GM19239 (cell line): ENCODE data around the gene KIF22.
"Not testable (repeated sequence)": the region's sequence is repeated elsewhere in the genome, so short reads cannot be mapped to it uniquely, and the experiment has no call there.

Experiments used
- DNase-seq: peaks from one replicate; pipeline ENCODE4 v3.0.0; 2011; ENCODE audit warnings: low spot score; ENCODE audit not compliant: insufficient read length
- FAIRE-seq: peaks from 2 replicates; lab custom pipeline; 2011; peaks lifted over from hg19 to GRCh38; lab: Jason Lieb, UNC

Gene KIF22

DNA sequence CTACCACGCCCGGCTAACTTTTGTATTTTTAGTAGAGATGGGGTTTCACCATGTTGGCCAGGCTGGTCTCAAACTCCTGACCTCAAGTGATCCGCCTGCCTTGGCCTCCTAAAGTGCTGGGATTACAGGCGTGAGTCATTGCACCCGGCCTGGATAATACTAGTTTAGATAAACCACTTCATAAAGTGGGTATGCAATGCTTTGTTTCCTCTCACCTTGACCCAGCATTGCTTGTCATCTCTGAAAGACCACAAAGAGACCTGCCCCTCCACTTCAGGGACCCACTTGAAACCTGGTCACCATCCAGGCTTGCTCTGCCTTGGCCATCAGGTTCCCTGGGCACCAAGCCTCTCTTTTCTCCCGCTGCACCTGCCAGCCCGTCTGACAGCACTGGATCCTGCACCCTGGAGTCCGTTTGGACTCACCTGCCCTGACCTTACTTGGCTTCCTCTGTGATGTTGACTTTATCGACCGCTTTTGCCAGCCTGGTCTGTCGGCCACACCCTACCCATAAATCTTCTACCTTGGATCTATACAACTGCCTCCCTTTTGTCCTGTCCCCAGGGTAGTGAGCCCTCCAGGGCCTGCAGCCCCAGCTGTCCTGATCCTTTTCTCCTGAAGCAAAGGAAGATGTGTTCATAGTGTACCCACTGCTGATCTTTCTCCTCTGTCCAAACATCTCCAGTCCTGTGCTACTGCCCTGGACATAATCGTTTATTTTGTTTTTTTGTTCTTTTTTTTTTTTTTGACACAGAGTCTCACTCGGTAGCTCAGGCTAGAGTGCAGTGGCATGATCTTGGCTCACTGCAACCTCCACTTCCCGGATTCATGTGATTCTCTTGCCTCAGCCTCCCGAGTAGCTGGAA, 25.2 kb upstream of the KIF22 start:
- FAIRE-seq (no peak), DNase-seq (no peak)

- DNase-seq (no peak), FAIRE-seq (no peak)
Measured at GRCh38 chr16:29766571-29766970, 24.0 kb upstream of the KIF22 start.

GRCh38 chr16:29767062-29767461, 23.5 kb upstream of the KIF22 start:
- FAIRE-seq = no peak
- DNase-seq = no peak

- FAIRE-seq (no peak), DNase-seq (no peak)
Measured at GRCh38 chr16:29769507-29769906, 21.0 kb upstream of the KIF22 start.

DNA sequence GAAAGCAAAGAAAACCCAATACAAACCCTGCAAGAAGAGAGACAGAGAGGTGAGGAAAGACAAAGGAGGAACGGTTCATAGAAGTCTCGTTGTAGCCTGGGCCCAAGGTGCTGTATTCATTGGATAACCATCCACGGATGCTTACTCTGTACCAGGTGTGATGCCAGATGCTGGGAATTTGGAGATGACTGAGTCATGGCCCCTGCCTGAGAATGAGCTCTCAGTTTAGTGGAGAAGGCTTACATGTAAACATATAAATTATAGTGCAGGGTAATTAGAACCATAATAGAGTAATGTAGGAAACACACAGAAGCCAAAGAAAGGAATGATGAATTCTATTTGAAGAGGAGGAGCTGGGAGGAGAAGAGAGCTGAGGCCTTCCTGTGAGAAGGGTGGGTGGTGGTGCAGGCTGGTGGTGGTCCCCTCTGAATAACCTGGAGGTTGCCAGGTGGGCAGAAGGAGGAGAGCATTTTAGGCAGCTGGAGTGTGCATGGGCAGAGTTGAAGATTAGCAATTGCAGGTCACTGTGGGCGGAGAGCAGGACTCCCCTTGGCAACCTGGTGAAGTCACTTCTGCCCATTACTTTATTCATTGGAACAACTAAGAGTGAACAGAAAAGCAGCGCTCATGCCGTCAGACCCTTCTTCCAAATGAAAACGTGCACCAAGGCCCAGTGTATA, 20.2 kb upstream of the KIF22 start:
- DNase-seq = no peak

GRCh38 chr16:29772330-29772729, 18.2 kb upstream of the KIF22 start:
- DNase-seq, FAIRE-seq: not testable (repeated sequence)

More for the DNA sequence above, 20.2 kb upstream of the KIF22 start:
- no peak for FAIRE-seq

DNA sequence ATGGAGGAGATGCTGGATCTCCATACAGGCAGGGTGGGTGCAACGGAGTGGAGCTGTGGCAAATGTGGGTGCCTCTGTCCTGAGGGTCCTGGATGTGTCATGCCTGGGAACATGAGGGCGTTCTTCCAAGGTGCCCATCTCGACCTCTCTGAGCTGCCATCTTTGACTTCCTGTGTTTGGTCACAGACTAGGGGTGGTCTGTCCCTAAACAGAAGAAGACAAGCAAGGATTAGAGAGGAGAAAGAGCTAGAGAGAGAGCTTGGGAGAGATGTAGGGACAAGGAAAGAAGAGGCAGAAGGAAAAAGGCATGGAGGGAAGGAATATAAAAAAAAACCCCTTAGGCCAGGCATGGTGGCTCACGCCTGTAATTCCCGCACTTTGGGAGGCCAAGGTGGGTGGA, 15.8 kb upstream of the KIF22 start:
- no peak for FAIRE-seq
- DNase-seq = no peak

DNA sequence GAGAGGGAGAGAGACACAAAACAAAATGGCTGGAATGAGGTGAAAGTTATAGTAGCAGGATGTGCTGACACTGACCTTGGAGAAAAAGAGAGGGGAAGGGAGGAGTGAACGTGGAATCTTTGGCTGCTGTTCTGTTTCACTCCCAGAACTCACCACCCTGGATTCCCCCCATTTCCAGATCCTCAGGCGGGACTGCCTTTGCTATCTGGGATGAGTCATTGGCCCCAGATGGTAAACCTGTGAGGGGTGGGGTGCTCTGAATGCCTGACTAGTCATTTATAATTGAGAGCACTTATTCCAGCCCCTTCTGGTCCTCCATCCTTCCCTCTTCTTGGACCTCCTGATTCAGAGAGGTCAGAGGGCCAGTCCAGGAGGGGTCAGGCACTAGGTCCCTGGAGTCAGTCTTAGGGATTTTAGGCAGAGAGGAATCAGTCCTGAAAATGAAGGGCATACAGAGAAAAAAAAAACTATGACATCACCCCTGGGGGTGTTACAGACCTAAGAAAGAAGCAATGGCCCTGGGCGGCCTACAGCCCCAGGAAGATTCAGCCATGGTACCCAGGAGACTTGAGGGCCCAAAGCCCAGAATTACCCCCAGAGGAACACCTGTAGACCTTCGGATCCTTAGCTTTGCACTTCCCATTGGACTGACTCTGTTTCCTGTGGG, 14.7 kb upstream of the KIF22 start:
- FAIRE-seq (no peak), DNase-seq (no peak)

DNA sequence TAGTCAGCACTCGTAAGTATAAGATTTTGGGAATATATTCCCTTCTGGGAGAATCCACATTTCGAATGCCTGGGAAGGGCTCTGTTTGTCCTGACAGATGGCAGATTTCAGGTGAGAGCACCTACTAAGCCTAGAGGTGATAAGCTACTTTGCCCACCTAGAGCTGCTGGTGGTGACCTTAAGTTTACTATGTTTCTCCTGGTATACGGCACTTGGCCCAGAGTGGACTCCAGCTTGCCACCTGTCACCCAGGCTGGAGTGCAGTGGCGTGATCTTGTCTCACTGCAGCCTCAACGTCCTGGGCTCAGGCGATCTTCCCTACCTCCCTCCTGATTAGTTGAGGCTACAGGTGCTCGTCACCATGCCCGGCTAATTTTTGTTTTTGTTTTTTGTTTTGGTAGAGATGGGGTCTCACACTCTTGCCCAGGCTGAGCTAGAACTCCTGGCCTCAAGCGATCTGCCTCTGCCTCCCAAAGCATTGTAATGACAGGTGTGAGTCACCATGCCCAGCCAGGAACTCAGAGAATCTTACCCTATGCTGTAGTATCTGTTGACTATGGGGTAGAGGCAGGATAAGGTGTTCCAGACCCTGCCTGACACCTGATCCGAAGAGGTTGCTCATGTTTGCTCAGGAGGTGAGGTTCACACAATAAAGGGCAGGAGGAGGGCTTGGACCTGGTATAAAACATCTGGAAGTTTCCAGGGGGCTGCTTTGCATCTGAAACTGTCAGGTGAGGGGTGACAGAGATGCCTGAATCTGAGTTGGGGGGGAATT, 12.8 kb upstream of the KIF22 start, which contains the start of gene ZG16:
ZG16 (plus strand) TSS at position 681 of the 775 bp plus-strand sequence. CDS start 1,011 bp downstream, outside the sequence.
- DNase-seq (no peak), FAIRE-seq (no peak)

GRCh38 chr16:29779474-29779873, 11.1 kb upstream of the KIF22 start:
- no peak for DNase-seq
- no peak for FAIRE-seq

DNA sequence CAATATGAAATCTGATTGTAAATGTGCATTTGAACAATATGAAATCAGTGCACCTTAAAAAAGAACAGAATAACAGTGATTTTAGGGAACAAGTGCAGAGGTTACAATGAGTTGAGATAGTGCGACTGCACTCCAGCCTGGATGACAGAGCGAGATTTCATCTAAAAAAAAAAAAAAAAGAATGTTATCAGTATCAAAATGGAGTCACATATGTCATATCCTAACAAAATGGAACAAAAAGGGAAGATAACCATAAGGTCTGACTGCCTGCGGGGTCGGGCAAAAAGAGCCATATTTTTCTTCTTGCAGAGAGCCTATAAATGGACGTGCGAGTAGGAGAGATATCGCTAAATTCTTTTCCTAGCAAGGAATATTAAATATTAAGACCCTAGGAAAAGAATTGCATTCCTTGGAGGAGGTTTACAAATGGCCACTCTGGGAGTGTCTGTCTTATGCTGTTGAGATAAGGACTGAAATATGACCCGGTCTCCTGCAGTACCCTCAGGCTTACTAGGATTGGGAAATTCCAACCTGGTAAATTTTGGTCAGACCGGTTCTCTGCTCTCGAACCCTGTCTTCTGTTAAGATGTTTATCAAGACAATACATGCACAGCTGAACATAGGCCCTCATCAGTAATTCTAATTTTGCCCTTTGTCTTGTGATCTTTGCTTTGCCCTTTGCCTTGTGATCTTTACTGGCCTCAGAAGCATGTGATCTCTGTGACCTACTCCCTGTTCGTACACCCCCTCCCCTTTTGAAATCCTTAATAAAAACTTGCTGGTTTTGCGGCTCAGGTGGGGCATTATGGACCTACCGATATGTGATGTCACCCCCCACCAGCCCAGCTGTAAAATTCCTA, 7.2 kb upstream of the KIF22 start:
- DNase-seq, FAIRE-seq: not testable (repeated sequence)

GRCh38 chr16:29784157-29784556, 6.4 kb upstream of the KIF22 start:
- DNase-seq (no peak), FAIRE-seq (no peak)

GRCh38 chr16:29784901-29785500, 5.5 kb upstream of the KIF22 start:
- peak; percentile 54 for DNase-seq
- FAIRE-seq = no peak

- not testable (repeated sequence) for FAIRE-seq
Measured at GRCh38 chr16:29787155-29787554, 3.4 kb upstream of the KIF22 start.

DNA sequence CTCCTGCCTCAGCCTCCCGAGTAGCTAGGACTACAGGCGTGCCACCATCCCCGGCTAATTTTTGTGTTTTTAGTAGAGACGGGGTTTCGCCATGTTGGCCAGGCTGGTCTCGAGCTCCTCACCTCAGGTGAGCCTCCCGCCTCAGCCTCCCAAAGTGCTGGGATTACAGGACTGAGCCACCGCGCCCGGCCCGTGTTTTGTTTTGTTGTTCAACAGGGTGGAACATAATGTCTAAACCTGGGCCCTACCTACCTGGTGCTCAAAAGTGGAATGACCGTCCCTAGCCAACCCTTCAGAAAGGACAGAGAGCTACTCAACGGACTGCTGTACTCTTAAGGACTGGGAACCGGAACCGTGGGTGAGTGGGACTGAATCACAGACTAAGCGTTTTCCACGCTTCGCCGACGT, 772 bp upstream of the KIF22 start:
- no peak for FAIRE-seq
- no peak for DNase-seq

More at GRCh38 chr16:29787155-29787554, 3.4 kb upstream of the KIF22 start:
- not testable (repeated sequence) for DNase-seq

- FAIRE-seq = peak; percentile 11
- no peak for DNase-seq
Measured at GRCh38 chr16:29790949-29791844, 646 bp downstream of the KIF22 start.
